ENCODE data around the gene EPHA2.

The EPHA2 gene

GRCh38 chr1:16155537-16156410 is at the start of gene EPHA2:
Gene EPHA2 (minus strand): TSS chr1:16156069. CDS start chr1:16155932, 137 bp downstream.
- H3K27ac ChIP-seq = peak within 1 kb of the TSS; percentile 55
- TF ChIP-seq, protein P1, sequence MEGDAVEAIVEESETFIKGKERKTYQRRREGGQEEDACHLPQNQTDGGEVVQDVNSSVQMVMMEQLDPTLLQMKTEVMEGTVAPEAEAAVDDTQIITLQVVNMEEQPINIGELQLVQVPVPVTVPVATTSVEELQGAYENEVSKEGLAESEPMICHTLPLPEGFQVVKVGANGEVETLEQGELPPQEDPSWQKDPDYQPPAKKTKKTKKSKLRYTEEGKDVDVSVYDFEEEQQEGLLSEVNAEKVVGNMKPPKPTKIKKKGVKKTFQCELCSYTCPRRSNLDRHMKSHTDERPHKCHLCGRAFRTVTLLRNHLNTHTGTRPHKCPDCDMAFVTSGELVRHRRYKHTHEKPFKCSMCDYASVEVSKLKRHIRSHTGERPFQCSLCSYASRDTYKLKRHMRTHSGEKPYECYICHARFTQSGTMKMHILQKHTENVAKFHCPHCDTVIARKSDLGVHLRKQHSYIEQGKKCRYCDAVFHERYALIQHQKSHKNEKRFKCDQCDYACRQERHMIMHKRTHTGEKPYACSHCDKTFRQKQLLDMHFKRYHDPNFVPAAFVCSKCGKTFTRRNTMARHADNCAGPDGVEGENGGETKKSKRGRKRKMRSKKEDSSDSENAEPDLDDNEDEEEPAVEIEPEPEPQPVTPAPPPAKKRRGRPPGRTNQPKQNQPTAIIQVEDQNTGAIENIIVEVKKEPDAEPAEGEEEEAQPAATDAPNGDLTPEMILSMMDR (IDR thresholded peaks at IDR 0.05) = no peak

DNA sequence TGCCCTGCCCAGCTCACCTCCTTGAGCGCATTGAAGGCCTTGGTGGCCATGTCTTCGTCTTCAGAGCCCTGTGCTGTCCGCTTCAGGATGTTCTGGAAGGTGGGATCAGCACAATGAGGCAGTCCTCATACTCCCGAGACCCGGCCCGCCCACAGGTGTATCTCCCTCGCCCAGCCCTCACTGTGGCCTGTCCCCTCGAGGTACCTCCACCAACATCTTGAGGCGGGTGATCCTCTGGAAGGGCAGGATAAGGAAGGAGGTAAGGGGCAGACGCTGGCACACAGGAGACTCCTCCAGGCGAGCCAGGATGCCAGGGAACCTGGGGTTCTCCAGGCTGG is 49.4 kb upstream of the EPHA2 start:
- no peak overlapping the region for H3K27ac ChIP-seq
- TF ChIP-seq ZFX (IDR thresholded peaks at IDR 0.05; ENCODE audit: borderline replicate concordance) = no peak
- TF ChIP-seq, protein P1 (IDR thresholded peaks at IDR 0.05) = peak; percentile 27

DNA sequence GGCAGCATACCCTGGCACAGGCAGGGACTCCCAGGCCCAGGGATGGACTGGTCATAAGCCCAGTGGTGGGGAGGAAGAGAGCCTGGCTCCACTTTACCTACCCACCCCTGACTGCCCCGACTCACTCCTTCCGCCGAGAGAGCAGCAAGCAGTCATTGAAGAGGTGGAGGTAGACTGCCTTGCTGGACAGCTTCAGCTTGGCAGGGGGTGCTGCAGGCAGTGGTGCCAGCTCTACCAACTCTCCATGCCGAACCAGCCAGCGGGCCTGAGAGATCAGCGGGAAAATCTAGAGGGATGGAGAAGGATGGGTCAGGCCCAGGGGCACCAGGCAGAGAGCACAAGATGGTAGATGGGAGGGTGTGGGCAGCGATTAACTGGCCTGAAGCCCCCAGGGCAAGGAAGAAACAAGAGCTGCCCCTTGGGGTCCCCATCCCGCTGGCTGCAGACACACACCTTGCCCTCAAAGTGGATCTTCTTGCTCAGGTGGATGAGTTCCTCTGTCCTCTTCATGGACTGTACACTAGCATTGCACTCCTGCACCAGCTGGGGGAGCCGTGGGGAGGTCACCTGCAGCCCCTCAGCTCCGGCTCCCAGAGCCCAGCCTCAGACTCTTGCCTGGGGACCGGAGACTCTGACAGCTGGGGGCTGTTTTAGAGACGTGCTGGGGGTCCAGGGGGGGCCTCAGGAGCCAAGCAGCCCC is 48.9 kb upstream of the EPHA2 start:
- no peak overlapping the region for H3K27ac ChIP-seq
- TF ChIP-seq, protein P1 (IDR thresholded peaks at IDR 0.05) = peak; percentile 60
- TF ChIP-seq ZFX (IDR thresholded peaks at IDR 0.05; ENCODE audit: borderline replicate concordance) = no peak

GRCh38 chr1:16204216-16204615 is 48.3 kb upstream of the EPHA2 start:
- H3K27ac ChIP-seq = no peak overlapping the region
- TF ChIP-seq ZFX (IDR thresholded peaks at IDR 0.05; ENCODE audit: borderline replicate concordance) = no peak
- TF ChIP-seq, protein P1 (IDR thresholded peaks at IDR 0.05) = no peak

GRCh38 chr1:16203550-16203949 is 47.7 kb upstream of the EPHA2 start:
- no peak for TF ChIP-seq ZFX (IDR thresholded peaks at IDR 0.05; ENCODE audit: borderline replicate concordance)
- TF ChIP-seq, protein P1 (IDR thresholded peaks at IDR 0.05) = no peak

DNA sequence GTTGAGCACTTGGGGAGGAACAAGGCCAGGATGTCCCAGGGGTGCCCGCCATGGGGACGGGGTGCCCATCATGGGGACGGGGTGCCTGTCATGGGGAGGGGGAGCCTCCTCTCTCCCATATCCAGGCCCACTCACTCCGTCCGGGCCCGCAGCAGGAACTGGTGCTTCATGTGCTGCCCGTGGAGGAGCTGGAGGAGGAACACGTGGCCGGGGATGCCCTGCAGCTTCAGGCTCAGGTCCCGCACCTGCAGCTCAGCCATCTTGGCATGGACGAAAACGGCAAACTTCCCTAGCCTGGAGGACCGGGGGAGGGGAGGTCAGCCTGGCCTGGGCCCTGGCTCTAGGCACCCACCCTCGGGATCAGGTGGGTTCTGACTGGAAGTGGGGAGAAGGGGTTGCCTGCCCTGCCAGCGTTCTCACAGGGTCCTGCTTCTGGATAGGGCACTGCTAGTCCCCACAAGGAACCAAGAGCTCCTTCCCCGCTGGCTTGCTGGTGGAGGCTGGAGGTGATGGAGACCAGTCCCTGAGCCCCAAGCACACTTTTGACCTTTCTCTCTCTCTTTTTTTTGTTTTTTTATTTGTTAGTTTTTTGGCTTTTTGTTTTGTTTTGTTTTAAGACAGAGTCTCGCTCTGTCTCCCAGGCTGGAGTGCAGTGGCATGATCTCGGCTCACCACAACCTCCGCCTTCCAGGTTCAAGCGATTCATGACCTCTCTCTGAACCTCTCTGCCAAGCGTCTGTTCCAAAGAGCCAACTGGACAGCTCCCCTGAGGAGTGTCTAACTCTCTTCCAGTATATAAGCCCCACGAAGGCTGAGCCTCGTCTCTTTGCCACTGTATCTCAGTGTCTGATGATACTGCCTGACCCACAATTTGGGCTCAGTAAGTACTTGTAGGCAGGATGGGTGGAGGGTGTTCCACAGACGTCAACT is 46.7 kb upstream of the EPHA2 start:
- H3K27ac ChIP-seq = no peak overlapping the region
- TF ChIP-seq, protein P1 (IDR thresholded peaks at IDR 0.05) = no peak
- no peak for TF ChIP-seq ZFX (IDR thresholded peaks at IDR 0.05; ENCODE audit: borderline replicate concordance)

More at GRCh38 chr1:16203550-16203949, 47.7 kb upstream of the EPHA2 start:
- no peak overlapping the region for H3K27ac ChIP-seq
